A673 (cell line): ENCODE data around the gene ENDOG.

Source experiments
- EZH2 ChIP-seq: fragments of 200-600 bp; sonication (generic); IDR thresholded peaks from 2 replicates; pipeline ENCODE4 v1.6.1; 2017; ENCODE audit warnings: borderline replicate concordance, low read depth, mild to moderate bottlenecking, mixed read lengths, antibody characterized with exemption, low read length; ENCODE audit not compliant: poor library complexity, severe bottlenecking
- TF ChIP-seq, protein P1 (sequence below): fragments of 300-800, 200-600 bp; sonication (generic); conservative IDR thresholded peaks from 2 replicates; pipeline ENCODE4 v1.5.1; 2017; ENCODE audit warnings: low read depth, mild to moderate bottlenecking, antibody characterized with exemption, low read length, moderate library complexity, mixed read lengths

DNA sequence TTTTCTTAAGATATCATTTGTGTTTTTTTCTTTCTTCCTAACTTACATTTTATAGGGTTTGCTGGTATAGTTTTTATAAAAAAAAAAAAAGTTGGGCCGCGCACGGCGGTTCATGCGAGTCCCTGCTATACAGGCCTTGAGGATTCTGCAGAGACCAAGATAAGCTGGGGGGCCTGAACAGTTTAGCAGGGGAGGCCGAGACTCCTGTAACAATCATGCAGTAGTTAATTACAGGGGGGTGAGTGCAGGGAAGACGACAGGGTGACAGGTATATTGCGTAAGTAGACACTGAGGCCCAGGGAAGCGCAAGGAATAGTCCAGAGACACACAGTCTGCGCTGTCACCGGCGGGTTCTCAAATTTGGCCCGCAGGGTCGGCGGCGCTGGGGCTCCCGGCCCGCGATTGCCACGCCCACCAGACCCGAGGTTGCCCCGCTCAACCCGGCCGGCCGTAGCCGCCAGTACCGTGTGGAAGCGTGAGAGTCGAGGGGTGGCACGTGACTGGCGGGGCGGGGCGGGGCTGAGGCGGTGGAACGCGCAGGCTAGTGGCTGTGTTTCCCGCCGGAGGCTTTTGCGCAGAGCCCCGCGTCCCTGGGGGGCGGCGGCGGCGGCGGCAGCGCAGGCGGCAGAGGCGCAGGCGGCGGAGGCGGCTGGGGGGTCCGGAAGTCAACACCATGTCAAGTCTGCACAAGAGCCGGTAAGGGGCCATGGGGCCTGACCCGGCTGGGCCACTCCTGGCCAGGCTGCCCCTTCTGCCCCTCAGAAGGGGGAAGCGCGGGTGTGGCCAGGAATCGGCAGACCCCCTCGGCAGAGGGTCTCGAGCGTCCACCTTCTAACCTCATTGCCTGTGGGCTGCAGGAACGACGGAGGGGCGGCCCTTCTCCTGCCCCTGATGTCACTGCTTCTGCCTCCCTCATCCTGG lies 31.4 kb upstream of the ENDOG start, which contains the start of gene TBC1D13:
- TF ChIP-seq, protein P1, sequence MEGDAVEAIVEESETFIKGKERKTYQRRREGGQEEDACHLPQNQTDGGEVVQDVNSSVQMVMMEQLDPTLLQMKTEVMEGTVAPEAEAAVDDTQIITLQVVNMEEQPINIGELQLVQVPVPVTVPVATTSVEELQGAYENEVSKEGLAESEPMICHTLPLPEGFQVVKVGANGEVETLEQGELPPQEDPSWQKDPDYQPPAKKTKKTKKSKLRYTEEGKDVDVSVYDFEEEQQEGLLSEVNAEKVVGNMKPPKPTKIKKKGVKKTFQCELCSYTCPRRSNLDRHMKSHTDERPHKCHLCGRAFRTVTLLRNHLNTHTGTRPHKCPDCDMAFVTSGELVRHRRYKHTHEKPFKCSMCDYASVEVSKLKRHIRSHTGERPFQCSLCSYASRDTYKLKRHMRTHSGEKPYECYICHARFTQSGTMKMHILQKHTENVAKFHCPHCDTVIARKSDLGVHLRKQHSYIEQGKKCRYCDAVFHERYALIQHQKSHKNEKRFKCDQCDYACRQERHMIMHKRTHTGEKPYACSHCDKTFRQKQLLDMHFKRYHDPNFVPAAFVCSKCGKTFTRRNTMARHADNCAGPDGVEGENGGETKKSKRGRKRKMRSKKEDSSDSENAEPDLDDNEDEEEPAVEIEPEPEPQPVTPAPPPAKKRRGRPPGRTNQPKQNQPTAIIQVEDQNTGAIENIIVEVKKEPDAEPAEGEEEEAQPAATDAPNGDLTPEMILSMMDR, result no peak
- no peak for TF ChIP-seq EZH2
